GM21515 (cell line): ENCODE data around the gene LTB4R2.

Source experiments
- ATAC-seq: cut with Tn5 transposase; IDR thresholded peaks from one replicate; pipeline ENCODE4 v1.9.1; 2021; ENCODE audit not compliant: unreplicated experiment

Gene LTB4R2

GRCh38 chr14:24298892-24299254 is 11.1 kb upstream of the LTB4R2 start:
- peak; percentile 3 for ATAC-seq

- ATAC-seq = peak; percentile 67
Measured at GRCh38 chr14:24299255-24300191, 10.4 kb upstream of the LTB4R2 start, which contains the start of the genes DHRS1 and NOP9. Gene DHRS1 (minus strand): TSS chr14:24299780. CDS start chr14:24299106, 674 bp downstream. Gene NOP9 (plus strand): TSS chr14:24299850. CDS start chr14:24299955, 105 bp downstream.

- no peak for ATAC-seq
Measured at GRCh38 chr14:24300326-24300980, 9.5 kb upstream of the LTB4R2 start.

GRCh38 chr14:24304019-24304387 is 5.9 kb upstream of the LTB4R2 start:
- no peak for ATAC-seq

- no peak for ATAC-seq
Measured at GRCh38 chr14:24307156-24307574, 2.8 kb upstream of the LTB4R2 start.

- ATAC-seq = no peak
Measured at GRCh38 chr14:24307575-24308341, 2.2 kb upstream of the LTB4R2 start, which contains the start of gene CIDEB. Gene CIDEB (minus strand): TSS chr14:24307977. CDS start chr14:24307858, 119 bp downstream.

GRCh38 chr14:24308342-24309124 is 1.4 kb upstream of the LTB4R2 start:
- no peak for ATAC-seq

GRCh38 chr14:24310265-24310645 is 315 bp downstream of the LTB4R2 start:
- no peak for ATAC-seq

- peak; percentile 60 for ATAC-seq
Measured at GRCh38 chr14:24310646-24311604, 985 bp downstream of the LTB4R2 start, which contains the start of gene LTB4R. Gene LTB4R (plus strand): TSS chr14:24311502. CDS start chr14:24315652, 4,150 bp downstream.

GRCh38 chr14:24311837-24312615 is 2.1 kb downstream of the LTB4R2 start:
- ATAC-seq = no peak

GRCh38 chr14:24312736-24313507 is 3.0 kb downstream of the LTB4R2 start:
- no peak for ATAC-seq

- no peak for ATAC-seq
Measured at GRCh38 chr14:24313913-24314312, 4.0 kb downstream of the LTB4R2 start.

GRCh38 chr14:24314377-24315193 is 4.6 kb downstream of the LTB4R2 start:
- ATAC-seq = no peak

- ATAC-seq = no peak
Measured at GRCh38 chr14:24315243-24315806, 5.4 kb downstream of the LTB4R2 start.

- ATAC-seq = no peak
Measured at GRCh38 chr14:24315807-24316596, 6.1 kb downstream of the LTB4R2 start.

- no peak for ATAC-seq
Measured at GRCh38 chr14:24316597-24316950, 6.6 kb downstream of the LTB4R2 start.
